GM19099 (cell line): ENCODE results near the gene SERPINA4.

ENCODE experiments used
- POLR2A ChIP-seq: IDR thresholded peaks from 3 replicates; pipeline ENCODE4 v1.6.1; 2011; ENCODE audit warnings: low read depth; ENCODE audit not compliant: insufficient read length; ENCODE audit errors: extremely low read depth

The SERPINA4 gene

DNA sequence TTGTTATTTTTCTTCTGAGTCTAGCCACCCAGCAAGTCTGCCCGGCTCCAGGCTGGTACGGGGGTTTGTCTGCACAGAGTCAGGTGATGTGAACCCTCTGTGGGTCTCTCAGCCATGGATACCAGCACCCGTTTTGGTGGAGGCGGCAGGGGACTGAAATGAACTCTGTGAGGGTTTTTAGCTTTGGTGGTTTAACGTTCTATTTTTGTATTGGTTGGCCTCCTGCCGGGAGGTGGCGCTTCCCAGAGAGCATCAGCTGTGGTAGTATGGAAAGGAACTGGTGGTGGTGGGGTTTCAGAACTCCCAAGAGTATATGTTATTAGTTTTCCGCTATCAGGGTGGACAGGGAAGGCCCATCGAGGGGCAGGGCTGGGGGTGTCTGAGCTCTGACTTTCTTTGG, 5.3 kb upstream of the SERPINA4 start:
- no peak for TF ChIP-seq POLR2A

DNA sequence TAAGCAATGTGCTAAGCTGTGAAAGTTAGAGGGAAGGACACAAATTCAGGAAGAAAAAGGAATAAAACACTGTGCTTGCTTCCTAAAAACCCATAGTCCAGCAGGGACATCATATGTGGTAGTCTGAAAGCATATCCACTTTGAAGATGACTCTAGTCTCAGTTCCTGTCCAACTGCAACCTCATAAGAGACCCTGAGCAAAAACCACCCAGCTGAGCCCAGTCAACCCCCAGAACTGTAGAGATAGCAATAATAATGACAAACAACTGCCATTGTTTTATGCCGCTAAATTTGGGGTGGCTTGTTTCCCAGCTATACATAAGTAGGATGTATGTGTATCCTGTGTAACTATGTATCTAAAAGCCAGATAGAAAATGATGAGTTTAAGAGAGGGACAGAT, 3.9 kb upstream of the SERPINA4 start:
- no peak for TF ChIP-seq POLR2A

DNA sequence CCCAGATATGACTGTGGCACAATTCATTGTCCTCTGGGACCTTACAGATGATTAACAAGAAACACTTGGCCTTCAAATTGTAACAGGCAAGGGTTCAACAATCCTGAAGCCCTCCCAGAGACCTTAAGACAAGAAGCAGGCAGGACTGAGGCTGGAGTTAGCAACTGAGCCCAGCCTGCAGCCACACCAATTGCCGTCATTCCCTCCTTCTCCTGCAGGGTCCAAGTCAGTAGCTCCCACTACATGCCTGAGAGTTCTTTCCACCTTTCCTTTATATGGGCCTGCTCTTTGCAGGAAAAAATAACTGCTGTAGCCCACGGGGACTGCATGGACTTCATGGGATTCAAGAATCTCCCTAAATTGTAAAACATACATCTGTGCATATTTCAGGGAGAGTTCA, 2.4 kb upstream of the SERPINA4 start:
- TF ChIP-seq POLR2A: no peak

DNA sequence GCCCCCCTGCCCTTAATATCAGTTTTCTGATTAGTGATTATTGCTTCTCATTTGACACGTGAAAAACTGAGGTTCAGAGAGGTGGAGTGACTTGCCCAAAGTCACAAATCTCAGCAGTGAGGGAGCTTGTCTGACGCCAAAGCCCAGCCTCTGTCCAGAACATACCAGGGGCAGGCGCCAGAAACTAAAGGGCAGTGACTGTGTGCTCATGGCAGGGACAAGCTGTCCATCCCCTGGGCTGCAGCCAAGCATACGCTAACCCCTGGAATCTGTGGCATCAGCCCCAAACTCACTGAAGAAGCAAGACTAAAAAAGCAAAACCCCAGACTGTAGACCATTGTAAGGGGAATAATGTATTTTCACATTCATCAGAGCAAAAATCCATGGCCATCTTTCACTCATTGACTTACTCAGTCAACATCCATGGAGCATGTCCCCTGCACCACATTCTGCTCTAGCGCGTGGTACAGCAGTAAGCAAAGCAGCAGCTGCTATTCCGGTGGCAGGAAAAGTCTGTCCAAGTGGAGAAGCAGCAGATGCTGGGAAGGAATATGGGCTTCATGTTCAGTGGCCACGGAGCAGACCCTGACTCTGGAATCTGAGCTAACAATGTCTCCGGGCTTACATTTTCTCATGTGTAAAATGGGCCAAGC, 1.5 kb upstream of the SERPINA4 start:
- TF ChIP-seq POLR2A: no peak

DNA sequence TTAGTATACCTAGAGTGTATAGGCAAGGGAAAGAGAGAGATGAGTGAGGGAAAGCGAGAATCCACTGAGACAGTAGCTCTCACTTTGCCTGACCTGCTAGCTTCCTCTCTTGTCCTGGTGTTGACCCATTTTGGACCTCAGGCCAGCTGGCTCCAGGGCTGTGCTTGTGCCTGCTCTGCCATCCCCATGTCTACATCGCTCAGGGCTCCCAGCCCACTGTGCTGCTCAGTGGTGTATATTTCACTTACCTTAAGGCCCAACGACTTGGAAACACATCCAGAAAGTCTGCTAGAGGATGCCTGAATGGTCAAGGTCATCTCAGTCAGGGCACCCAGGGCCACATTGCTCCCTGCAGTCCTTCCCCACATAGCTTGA, 964 bp upstream of the SERPINA4 start:
- TF ChIP-seq POLR2A: no peak

DNA sequence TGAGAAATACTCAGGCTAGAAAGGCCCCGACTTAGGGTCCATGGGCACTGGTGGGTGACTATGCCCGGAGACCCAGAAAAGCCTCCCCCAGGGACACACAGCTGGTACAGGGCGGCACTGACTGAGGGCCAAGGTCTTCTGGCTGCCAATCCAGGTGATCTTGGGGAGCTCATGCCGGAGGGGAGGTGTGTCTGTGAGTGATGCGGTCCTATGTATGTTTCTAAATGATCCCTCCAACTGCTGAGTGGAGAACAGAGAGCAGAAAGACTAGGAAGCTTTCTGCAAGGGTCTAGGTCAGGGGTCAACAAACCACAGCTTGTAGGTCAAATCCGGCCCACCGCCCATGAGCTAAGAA, 391 bp downstream of the SERPINA4 start:
- TF ChIP-seq POLR2A: no peak

DNA sequence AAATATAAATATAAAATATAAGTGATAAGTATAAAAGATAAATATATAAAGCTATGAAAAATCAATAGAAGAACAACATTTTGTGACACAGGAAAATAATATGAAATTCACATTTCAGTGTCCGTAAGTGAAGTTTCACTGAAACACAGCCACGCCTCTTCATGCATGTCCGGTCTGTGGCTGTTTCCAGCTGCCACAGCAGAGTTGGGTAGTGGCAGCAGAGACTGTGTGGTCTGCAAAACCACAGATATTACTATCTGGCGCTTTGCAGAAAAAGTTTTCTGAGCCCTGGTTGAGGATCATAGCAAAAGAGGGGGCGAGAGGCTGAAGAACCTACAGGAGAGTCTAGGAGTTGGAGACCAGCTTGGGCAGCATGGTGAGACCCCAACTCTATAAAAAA, 780 bp downstream of the SERPINA4 start:
- no peak for TF ChIP-seq POLR2A

DNA sequence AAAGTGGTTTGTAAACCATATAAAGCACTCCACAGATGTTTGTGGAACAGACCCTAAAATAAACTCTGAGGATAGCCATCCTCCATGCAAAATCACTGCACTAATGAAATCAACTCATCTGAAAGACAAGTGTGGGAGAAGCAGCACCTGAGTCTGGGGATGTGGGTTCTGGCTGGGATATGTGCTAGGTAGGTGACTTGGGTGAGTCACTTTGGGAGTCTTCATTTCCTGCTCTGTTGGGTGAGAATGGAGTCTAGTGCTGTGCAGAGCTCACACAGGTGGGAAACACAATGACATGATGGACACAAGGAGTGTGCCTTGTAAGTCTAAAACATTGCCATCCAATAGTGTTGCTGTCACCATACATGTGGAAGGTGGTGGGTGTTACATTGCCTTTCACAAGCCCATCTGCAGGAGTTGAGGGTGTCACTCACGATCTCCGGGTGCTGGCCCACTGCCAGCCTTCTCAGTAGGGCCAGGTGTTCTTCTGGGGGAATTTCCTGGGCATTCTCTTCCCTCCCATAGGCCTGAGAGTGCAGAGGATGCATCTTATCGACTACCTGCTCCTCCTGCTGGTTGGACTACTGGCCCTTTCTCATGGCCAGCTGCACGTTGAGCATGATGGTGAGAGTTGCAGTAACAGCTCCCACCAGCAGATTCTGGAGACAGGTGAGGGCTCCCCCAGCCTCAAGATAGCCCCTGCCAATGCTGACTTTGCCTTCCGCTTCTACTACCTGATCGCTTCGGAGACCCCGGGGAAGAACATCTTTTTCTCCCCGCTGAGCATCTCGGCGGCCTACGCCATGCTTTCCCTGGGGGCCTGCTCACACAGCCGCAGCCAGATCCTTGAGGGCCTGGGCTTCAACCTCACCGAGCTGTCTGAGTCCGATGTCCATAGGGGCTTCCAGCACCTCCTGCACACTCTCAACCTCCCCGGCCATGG, 2.0 kb downstream of the SERPINA4 start:
- no peak for TF ChIP-seq POLR2A

DNA sequence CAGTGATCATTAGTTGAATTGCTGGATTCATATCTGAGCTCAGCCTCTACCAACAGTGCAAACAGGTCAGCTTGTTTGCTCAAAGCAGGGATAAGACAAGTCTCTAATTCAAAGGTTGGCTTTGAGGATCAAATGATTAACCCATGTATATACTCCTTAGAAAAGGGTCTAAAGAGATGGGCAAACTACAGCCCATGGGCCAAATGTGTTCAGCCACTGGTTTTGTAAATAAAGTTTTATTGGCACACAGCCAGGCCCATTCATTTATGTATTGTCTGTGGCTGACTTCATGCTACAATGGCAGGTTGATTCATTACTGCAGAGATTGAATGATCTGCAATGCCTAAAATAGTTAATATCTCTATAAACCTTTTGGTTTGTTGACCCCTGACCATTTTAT, 3.1 kb downstream of the SERPINA4 start:
- TF ChIP-seq POLR2A: no peak

DNA sequence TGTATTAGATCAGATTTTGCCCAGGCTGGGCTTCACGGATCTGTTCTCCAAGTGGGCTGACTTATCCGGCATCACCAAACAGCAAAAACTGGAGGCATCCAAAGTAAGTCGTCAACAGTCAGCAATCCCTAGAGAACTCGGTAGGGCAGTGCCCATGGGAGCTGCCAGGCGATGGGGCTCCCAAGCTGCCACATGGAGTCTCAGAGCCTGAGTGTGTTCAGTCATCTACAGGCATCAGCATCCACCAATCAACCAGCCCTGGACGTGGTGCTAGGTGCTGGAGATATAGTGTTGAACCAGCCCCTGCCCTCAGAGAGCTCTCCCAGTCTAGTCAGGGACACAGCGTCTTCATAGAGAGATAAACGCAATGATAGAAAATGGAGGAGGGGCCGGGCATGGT, 6.9 kb downstream of the SERPINA4 start:
- no peak for TF ChIP-seq POLR2A

DNA sequence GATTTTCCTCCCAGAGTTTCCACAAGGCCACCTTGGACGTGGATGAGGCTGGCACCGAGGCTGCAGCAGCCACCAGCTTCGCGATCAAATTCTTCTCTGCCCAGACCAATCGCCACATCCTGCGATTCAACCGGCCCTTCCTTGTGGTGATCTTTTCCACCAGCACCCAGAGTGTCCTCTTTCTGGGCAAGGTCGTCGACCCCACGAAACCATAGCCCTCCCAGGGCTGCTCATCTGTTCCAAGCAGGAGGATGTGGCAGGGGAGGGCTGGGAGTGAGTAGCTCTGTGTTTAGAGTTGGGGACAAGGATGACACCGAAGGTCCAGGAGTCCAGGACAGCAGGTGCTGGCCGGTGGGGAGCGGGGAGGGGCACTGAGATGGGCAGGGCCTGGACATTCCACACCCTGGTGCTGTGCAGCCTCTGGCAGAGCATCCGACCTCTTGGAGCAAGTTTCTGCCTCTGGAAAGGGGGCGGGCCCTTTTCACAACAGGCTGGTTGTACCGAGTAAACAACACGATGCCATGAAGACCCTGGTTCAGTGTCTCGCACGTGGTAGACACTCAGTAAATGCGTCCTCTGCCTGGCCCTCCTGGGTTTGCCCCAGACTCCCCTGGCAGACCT, 8.2 kb downstream of the SERPINA4 start:
- no peak for TF ChIP-seq POLR2A

DNA sequence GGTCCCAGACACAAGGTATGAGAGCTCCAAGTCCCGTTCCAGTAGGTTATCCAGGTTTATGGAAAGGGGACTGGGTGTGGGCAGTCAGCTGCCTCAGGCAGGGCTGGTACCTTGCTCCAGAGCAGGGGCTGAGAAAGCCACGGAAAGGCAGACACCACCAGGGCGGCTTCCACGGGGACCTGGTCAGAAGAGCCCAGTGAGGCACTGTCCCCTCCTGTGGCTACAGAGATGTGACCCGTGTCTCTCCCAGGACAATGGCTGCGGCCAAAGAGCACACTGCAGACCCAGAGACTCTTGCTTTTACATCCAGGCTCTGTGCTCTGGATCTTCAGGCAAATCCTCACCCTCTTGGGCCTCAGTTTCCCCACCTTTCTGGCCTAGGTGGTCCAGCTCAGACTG, 8.8 kb downstream of the SERPINA4 start:
- no peak for TF ChIP-seq POLR2A

DNA sequence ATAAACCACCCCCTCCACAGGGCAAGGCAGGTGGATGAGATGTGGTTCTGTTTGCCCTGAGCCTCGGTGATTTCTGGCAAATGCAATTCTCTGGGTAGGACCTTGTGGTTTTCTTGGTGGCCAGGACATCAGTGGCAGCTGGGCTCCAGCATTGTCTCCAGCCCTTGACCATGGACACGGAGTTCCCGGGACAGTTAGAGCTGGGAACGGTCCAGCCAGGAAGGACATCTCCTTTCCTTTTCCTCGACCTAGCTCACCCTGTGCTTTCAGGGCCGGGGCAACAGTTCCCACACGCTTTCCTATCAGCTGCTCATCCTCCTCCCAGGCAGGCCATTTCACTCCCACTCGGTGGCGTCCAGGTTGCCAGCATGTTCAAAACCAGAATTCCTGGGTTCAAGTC, 9.2 kb downstream of the SERPINA4 start:
- TF ChIP-seq POLR2A: no peak

DNA sequence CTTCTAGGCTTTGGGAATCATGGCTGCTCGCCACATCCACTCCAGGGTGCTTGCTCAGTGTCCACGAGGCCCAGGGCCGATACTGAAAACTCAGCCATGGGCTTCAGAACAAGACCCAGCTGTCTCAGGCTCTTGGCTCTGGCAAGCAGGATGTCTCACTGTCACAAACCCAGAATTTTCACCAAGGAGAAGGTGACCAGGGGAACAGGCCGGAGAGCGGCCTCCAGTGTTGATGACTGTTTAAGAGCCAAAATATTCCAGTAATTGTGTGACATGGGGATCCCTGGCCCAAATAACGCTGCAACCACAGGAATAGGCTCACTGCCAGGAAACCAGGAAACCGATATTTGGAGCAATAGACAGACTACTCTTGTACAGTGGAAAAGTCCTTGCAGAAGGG, 10.2 kb downstream of the SERPINA4 start:
- no peak for TF ChIP-seq POLR2A

DNA sequence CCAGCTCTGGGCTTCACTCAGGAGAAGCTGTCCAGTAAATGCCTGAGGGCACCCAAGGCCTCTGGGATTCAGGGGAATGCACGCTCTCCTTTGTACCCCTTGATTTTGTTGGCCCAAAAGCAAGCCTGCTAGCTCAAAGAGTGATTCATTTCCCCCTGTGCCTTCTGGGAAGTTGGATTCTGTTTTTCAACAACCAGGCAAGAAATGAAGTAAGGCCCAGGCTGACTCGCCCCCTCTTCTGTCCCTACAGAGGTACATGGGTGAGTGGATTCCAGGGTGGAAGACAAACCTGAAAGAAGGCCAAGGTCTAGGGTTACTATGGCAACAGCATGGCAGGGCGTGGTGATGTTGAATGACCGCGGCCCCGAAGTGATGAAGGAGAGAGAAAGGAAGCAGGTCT, 10.7 kb downstream of the SERPINA4 start:
- TF ChIP-seq POLR2A: no peak
